ENCODE data around the gene ATP2A3. TPM values are rescaled to one million over a fixed set of nuclear protein-coding genes. Genes with fewer than 3 reads are reported as not detected.

The ATP2A3 gene
- total and polyA plus RNA-seq, 4 experiments from 2014 or later, result 34.4 to 177 (median 123) TPM

DNA sequence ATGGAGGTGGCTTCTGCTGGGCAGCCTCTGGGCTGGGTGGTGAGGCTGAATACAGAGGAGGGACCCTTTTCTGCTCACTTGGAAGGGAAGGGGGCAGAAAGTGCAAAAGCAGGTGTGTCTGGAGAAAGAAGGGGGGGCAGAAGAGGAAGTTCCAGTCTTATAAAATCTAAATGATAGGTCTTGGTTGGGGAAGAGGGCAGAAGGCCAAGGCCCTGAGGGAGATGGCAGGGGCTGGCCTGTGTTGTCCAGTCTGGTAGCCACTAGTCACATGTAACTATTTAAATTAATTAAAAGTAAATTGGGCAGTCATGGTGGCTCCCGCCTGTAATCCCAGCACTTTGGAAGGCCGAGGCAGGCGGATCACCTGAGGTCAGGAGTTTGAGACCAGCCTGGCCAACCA lies 68.9 kb downstream of the ATP2A3 start:
- peaks cover 19% of the 10 kb centered on the region for H3K4me1 ChIP-seq (ENCODE audit: insufficient read depth, low read length)
- Mint-ChIP-seq H3K27ac (peak overlapping the region in 1 of 7 donors; percentile 52), H3K4me1 (peaks cover 21 to 34% (median 25%) of the 10 kb centered on the region in 4 donors), H3K4me3 (no peak overlapping the region), H3K27me3 (no peaks in the 10 kb centered on the region), H3K9me3 (no peaks in the 10 kb centered on the region), H3K36me3 (no peaks in the 10 kb centered on the region)
- ChIA-PET POLR2A (ENCODE audit: partially characterized antibody) (no interaction called here), CTCF (ENCODE audit: partially characterized antibody) (interaction anchor here (1.0 to 1.9 kb wide), 2 partner anchors 18 to 21 kb away, joined by 4 to 10 read pairs; partner anchors contain the start of gene P2RX1)
- H3K27me3 ChIP-seq (ENCODE audit: insufficient read depth, low read length), result no peaks in the 10 kb centered on the region
- no peaks in the 10 kb centered on the region for H3K9me3 ChIP-seq (ENCODE audit: control insufficient read depth in 1 of 2, low read length in 2 of 2)
- H3K4me3 ChIP-seq (ENCODE audit: low read length in 2 of 2), result no peak overlapping the region
- H3K36me3 ChIP-seq (ENCODE audit: insufficient read depth, low read length), result no peaks in the 10 kb centered on the region
- no peak for DNase-seq
- intact Hi-C loops (cut with micrococcal nuclease), result no loop called here
- H3K27ac ChIP-seq (ENCODE audit: low read depth, low read length), result no peak overlapping the region

DNA sequence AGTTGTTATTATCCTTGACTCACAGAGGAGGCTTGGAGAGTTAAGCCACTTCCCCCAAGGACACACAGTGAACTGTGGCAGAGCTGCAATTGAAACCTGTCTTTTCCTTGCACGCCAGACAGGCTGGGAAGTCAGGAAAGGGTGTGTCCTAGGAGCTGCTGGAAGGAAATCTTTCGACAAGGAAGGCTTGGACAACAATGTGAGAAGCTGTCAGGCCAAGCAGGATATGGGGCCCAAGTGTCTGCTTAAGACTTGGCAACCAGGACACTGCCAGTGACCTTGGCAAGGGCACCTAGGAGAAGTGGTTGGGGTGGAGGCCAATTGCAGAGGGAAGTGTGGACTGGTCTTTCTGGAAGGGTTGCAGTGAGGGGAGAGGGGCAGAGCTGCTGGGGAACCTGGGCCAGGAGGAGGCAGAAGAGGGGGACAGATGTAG lies 69.3 kb downstream of the ATP2A3 start:
- CTCF ChIA-PET (ENCODE audit: partially characterized antibody), result interaction anchor here (1.0 to 2.3 kb wide), 3 partner anchors 19 to 49 kb away, joined by 4 to 12 read pairs (median 10); partner anchors contain the start of genes NCBP3 and P2RX1
- no peaks in the 10 kb centered on the region for H3K36me3 Mint-ChIP-seq
- DNase-seq, result peak in 1 of 5 donors; percentile 19
- no peaks in the 10 kb centered on the region for H3K9me3 ChIP-seq (ENCODE audit: control insufficient read depth in 1 of 2, low read length in 2 of 2)
- H3K27me3 ChIP-seq (ENCODE audit: insufficient read depth, low read length), result no peaks in the 10 kb centered on the region
- H3K9me3 Mint-ChIP-seq, result no peaks in the 10 kb centered on the region
- peaks cover 22 to 37% (median 25%) of the 10 kb centered on the region in 4 donors for H3K4me1 Mint-ChIP-seq
- peak overlapping the region in 2 of 7 donors; percentile 43 to 52 for H3K27ac Mint-ChIP-seq
- peaks cover 19% of the 10 kb centered on the region for H3K4me1 ChIP-seq (ENCODE audit: insufficient read depth, low read length)
- no peak overlapping the region for H3K4me3 ChIP-seq (ENCODE audit: low read length in 2 of 2)
- H3K27ac ChIP-seq (ENCODE audit: low read depth, low read length), result no peak overlapping the region
- no peak overlapping the region for H3K4me3 Mint-ChIP-seq
- no peaks in the 10 kb centered on the region for H3K27me3 Mint-ChIP-seq
- no peaks in the 10 kb centered on the region for H3K36me3 ChIP-seq (ENCODE audit: insufficient read depth, low read length)
- intact Hi-C loops (cut with micrococcal nuclease), result no loop called here
- POLR2A ChIA-PET (ENCODE audit: partially characterized antibody), result interaction anchor here (2.9 kb wide), 1 partner anchor 49 kb away, joined by 19 read pairs; the partner anchor contains the start of gene NCBP3

DNA sequence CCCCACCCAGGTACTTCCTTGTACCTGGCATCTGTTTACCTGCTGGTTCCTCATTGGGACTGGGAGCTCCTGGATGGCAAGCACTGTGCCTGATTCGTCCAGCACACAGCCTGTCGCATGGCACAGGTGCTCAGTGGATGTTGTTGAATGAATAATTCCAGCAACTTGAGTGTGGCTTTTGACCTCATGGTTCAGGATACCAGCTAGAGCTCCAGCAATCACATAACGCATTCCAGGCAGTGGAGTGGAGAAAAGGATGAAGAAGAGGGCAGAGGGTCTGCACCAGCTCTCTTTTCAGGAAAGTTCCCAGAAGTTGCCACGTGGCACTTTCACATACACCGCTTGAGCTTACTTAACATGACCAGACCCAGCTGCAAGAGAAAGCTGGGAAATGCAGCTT lies 70.0 kb downstream of the ATP2A3 start:
- H3K4me3 Mint-ChIP-seq, result peak overlapping the region; percentile 75 to 89 (median 84)
- no peaks in the 10 kb centered on the region for H3K27me3 ChIP-seq (ENCODE audit: insufficient read depth, low read length)
- ChIA-PET POLR2A (ENCODE audit: partially characterized antibody) (interaction anchor here (1.2 to 2.9 kb wide), 4 partner anchors 11 to 249 kb away, joined by 3 to 19 read pairs (median 4); partner anchors contain the start of genes CYB5D2, NCBP3 and ZZEF1), CTCF (ENCODE audit: partially characterized antibody) (interaction anchor here (1.1 to 2.3 kb wide), 5 partner anchors 19 to 157 kb away, joined by 3 to 12 read pairs (median 5); partner anchors contain the start of gene NCBP3)
- no peaks in the 10 kb centered on the region for H3K9me3 ChIP-seq (ENCODE audit: control insufficient read depth in 1 of 2, low read length in 2 of 2)
- H3K36me3 Mint-ChIP-seq, result no peaks in the 10 kb centered on the region
- H3K4me3 ChIP-seq (ENCODE audit: low read length in 2 of 2), result no peak overlapping the region
- no peak overlapping the region for H3K27ac ChIP-seq (ENCODE audit: low read depth, low read length)
- peak overlapping the region in 6 of 7 donors; percentile 22 to 93 (median 90) for H3K27ac Mint-ChIP-seq
- intact Hi-C loops (cut with micrococcal nuclease), result no loop called here
- H3K27me3 Mint-ChIP-seq, result no peaks in the 10 kb centered on the region
- H3K36me3 ChIP-seq (ENCODE audit: insufficient read depth, low read length), result no peaks in the 10 kb centered on the region
- no peak for DNase-seq
- no peaks in the 10 kb centered on the region for H3K9me3 Mint-ChIP-seq
- H3K4me1 Mint-ChIP-seq, result peaks cover 22 to 39% (median 25%) of the 10 kb centered on the region in 4 donors
- H3K4me1 ChIP-seq (ENCODE audit: insufficient read depth, low read length), result peaks cover 19% of the 10 kb centered on the region

DNA sequence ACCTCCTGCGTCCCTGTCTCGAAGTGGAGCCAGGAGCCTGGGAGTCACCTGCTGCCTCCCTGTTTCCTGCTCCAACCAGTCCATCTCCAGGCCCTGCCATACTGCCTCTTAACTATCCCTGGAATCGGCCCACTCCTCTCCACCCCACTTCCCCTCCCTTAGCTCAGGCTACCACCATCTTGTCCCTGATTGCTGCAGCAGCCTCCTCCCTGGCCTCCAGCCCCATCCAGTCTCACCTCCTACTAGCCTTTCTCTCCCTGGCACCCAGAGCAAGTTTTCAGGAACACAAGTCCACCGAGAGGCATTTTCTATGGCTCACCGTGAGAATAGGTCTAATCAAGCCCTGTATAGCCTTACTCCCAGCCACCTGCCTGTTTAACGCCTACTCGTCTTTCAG lies 70.5 kb downstream of the ATP2A3 start:
- Histone ChIP-seq H3K27me3 (ENCODE audit: insufficient read depth, low read length) (no peaks in the 10 kb centered on the region), H3K36me3 (ENCODE audit: insufficient read depth, low read length) (no peaks in the 10 kb centered on the region), H3K4me1 (ENCODE audit: insufficient read depth, low read length) (peaks cover 19% of the 10 kb centered on the region), H3K9me3 (ENCODE audit: control insufficient read depth in 1 of 2, low read length in 2 of 2) (no peaks in the 10 kb centered on the region), H3K4me3 (ENCODE audit: low read length in 2 of 2) (peak overlapping the region in 1 of 2 donors; percentile 58), H3K27ac (ENCODE audit: low read depth, low read length) (peak overlapping the region; percentile 55)
- Mint-ChIP-seq H3K9me3 (no peaks in the 10 kb centered on the region), H3K36me3 (no peaks in the 10 kb centered on the region), H3K27me3 (no peaks in the 10 kb centered on the region), H3K27ac (peak overlapping the region; percentile 87 to 96 (median 90)), H3K4me1 (peaks cover 22 to 44% (median 25%) of the 10 kb centered on the region in 4 donors), H3K4me3 (peak overlapping the region; percentile 75 to 89 (median 84))
- intact Hi-C loops (cut with micrococcal nuclease), result loop anchor here (1.0 kb wide), 3 partner anchors 49 to 250 kb away; partner anchors contain the start of genes ATP2A3, CYB5D2 and ZZEF1
- no peak for DNase-seq
- CTCF ChIA-PET (ENCODE audit: partially characterized antibody), result interaction anchor here (1.1 to 2.3 kb wide), 5 partner anchors 20 to 156 kb away, joined by 3 to 12 read pairs (median 5); partner anchors contain the start of gene NCBP3
- POLR2A ChIA-PET (ENCODE audit: partially characterized antibody), result interaction anchor here (1.2 to 2.9 kb wide), 6 partner anchors 10 to 249 kb away, joined by 3 to 19 read pairs (median 4); partner anchors contain the start of genes CYB5D2, HASPIN, NCBP3 and ZZEF1

DNA sequence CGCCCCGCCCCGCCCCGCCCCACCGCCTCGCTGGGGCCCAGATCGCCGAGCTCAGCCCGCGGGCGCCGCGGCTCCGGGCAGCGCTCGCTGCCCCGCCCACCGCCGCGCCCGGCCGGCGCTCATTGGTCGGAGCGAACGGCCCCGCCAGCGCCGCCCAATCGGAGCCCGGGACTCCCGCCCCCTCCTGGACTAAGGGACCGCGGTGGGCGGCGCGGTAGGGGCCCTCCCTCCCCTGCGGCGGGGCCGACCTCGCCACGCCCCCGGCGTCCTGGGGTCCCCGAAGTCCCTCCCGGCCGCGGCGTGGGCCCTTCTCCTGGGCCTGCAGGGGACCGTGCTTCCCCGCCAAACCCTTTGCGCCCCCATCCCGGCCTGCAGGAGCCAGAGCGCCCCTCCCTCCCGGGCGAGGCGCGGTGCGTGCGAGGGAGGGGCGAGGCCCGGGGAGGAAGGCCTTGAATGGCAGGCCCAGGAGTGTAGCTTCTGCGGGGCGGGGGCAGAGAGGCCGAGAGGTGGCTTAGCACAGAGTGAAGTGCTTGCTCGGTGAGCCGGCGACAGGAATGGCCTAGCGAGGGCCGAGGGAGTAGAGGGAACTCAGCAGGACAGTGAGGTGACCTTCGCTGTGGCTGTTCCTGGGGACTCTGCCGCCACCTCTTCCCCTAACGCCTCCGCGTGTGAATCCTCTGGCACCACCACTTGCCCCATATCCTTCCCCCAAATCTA lies 71.1 kb downstream of the ATP2A3 start, which contains the start of gene CAMKK1:
Gene CAMKK1 (minus strand): TSS at position 51 of the 717 bp plus-strand sequence. CDS start 7,366 bp downstream, outside the sequence.
- Histone ChIP-seq H3K27me3 (ENCODE audit: insufficient read depth, low read length) (no peaks in the 10 kb centered on the region), H3K36me3 (ENCODE audit: insufficient read depth, low read length) (no peaks in the 10 kb centered on the region), H3K27ac (ENCODE audit: low read depth, low read length) (peak within 1 kb of the TSS; percentile 55), H3K4me3 (ENCODE audit: low read length in 2 of 2) (peak within 1 kb of the TSS; percentile 36 to 65), H3K9me3 (ENCODE audit: control insufficient read depth in 1 of 2, low read length in 2 of 2) (no peaks in the 10 kb centered on the region), H3K4me1 (ENCODE audit: insufficient read depth, low read length) (peaks cover 21% of the 10 kb centered on the region)
- no peaks in the 10 kb centered on the region for H3K9me3 Mint-ChIP-seq
- H3K27me3 Mint-ChIP-seq, result no peaks in the 10 kb centered on the region
- peaks cover 22 to 46% (median 26%) of the 10 kb centered on the region in 4 donors for H3K4me1 Mint-ChIP-seq
- no peaks in the 10 kb centered on the region for H3K36me3 Mint-ChIP-seq
- intact Hi-C loops (cut with micrococcal nuclease), result loop anchor here (1.0 kb wide), 3 partner anchors 49 to 250 kb away; partner anchors contain the start of genes ATP2A3, CYB5D2 and ZZEF1
- POLR2A ChIA-PET (ENCODE audit: partially characterized antibody), result interaction anchor here (1.2 to 2.9 kb wide), 6 partner anchors 9 to 250 kb away, joined by 3 to 19 read pairs (median 4); partner anchors contain the start of genes CYB5D2, HASPIN, NCBP3 and ZZEF1
- CTCF ChIA-PET (ENCODE audit: partially characterized antibody), result interaction anchor here (1.2 to 2.3 kb wide), 3 partner anchors 30 to 156 kb away, joined by 4 to 12 read pairs (median 5); partner anchors contain the start of gene NCBP3
- peak within 1 kb of the TSS; percentile 87 to 96 (median 91) for H3K27ac Mint-ChIP-seq
- DNase-seq, result peak; percentile 85 to 91 (median 86)
- H3K4me3 Mint-ChIP-seq, result peak within 1 kb of the TSS; percentile 84 to 89 (median 87)

DNA sequence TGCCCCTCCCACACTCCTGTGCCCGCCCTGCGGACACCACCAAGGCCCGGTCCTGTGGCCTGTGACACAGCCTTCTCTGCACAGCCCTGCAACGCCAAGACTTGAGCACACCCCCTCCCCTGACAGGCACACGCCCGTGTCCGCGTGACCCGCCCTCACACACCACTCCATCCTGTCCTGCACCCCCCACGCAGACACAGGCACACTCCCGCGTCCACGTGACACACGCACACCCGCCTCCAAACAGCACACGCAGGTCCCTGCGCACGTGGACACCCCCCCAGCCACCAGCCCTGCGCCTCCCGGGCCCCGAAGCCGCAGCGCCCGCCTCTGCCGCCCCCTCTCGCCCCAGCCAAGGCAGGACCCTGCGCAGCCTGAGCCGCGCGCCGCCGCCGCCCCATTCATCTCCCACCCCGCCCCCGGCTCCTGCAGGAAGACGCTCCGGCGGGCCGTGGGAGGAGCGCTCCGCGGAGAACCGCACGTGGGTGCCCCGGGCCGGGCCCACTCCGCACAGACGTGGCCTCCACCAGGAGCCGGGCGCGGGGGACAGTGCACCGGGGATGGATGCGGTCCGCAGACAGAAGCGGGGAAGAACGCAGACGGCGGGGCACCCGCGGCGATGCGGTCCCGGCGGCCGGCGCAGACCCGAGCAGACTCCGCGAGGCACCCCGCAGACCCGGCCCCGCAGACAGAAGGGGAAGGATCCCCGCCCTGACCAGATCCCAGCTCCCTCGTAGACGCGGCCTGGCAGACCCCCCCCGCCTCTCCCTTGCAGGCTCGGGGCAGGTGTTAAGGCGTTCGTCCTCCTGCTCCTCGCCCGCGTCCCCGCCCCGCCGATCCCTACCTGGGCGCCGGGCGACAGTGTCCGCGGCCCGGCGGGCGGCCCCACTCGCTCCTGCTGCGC lies 71.9 kb downstream of the ATP2A3 start:
- intact Hi-C loops (cut with micrococcal nuclease), result no loop called here
- no peaks in the 10 kb centered on the region for H3K9me3 Mint-ChIP-seq
- DNase-seq, result peak; percentile 82 to 94 (median 85)
- Histone ChIP-seq H3K4me1 (ENCODE audit: insufficient read depth, low read length) (peaks cover 29% of the 10 kb centered on the region), H3K27ac (ENCODE audit: low read depth, low read length) (peak overlapping the region; percentile 16), H3K27me3 (ENCODE audit: insufficient read depth, low read length) (no peaks in the 10 kb centered on the region), H3K36me3 (ENCODE audit: insufficient read depth, low read length) (no peaks in the 10 kb centered on the region), H3K9me3 (ENCODE audit: control insufficient read depth in 1 of 2, low read length in 2 of 2) (no peaks in the 10 kb centered on the region), H3K4me3 (ENCODE audit: low read length in 2 of 2) (peak overlapping the region; percentile 36 to 65)
- no peaks in the 10 kb centered on the region for H3K36me3 Mint-ChIP-seq
- H3K27me3 Mint-ChIP-seq, result no peaks in the 10 kb centered on the region
- ChIA-PET POLR2A (ENCODE audit: partially characterized antibody) (interaction anchor here (0.7 to 2.9 kb wide), 6 partner anchors 9 to 897 kb away, joined by 3 to 19 read pairs (median 4); partner anchors contain the start of genes CYB5D2, HASPIN, NCBP3 and ZZEF1), CTCF (ENCODE audit: partially characterized antibody) (interaction anchor here (2.0 to 2.3 kb wide), 2 partner anchors 27 to 46 kb away, joined by 4 to 12 read pairs; partner anchors contain the start of gene NCBP3)
- H3K4me3 Mint-ChIP-seq, result peak overlapping the region; percentile 57 to 88 (median 87)
- H3K27ac Mint-ChIP-seq, result peak overlapping the region; percentile 67 to 95 (median 87)
- H3K4me1 Mint-ChIP-seq, result peaks cover 25 to 54% (median 32%) of the 10 kb centered on the region in 4 donors
